Measurements from ENCODE around the gene RIF1.

The RIF1 gene

GRCh38 chr2:151525821-151526373 lies 116.2 kb downstream of the RIF1 start:
- Histone ChIP-seq H3F3A (ENCODE audit: insufficient read depth, low read length) (no peaks in the 10 kb centered on the region), H3K36me3 (ENCODE audit: insufficient read depth, low read length) (no peaks in the 10 kb centered on the region), H2AFZ (ENCODE audit: low read length) (no peak overlapping the region), H3K4me2 (ENCODE audit: low read length) (no peak overlapping the region; the same call in 1 of the 2 replicates), H3K9ac (ENCODE audit: low read length) (no peak overlapping the region), H3K27ac (ENCODE audit: low read depth, low read length, poor library complexity, severe bottlenecking) (no peak overlapping the region), H3K9me3 (ENCODE audit: low read length) (no peaks in the 10 kb centered on the region), H4K20me1 (ENCODE audit: insufficient read depth, low read length) (no peaks in the 10 kb centered on the region), H3K4me3 (ENCODE audit: low read depth, low read length, poor library complexity, severe bottlenecking) (no peak overlapping the region), H3K27me3 (ENCODE audit: insufficient read depth, low read length) (no peaks in the 10 kb centered on the region), H3K9me2 (ENCODE audit: low read depth, low read length) (no peaks in the 10 kb centered on the region), H3K79me2 (ENCODE audit: insufficient read depth, low read length) (no peaks in the 10 kb centered on the region), H3K4me1 (ENCODE audit: insufficient read depth, low read length, severe bottlenecking) (no peaks in the 10 kb centered on the region)
- TF ChIP-seq, protein P1, sequence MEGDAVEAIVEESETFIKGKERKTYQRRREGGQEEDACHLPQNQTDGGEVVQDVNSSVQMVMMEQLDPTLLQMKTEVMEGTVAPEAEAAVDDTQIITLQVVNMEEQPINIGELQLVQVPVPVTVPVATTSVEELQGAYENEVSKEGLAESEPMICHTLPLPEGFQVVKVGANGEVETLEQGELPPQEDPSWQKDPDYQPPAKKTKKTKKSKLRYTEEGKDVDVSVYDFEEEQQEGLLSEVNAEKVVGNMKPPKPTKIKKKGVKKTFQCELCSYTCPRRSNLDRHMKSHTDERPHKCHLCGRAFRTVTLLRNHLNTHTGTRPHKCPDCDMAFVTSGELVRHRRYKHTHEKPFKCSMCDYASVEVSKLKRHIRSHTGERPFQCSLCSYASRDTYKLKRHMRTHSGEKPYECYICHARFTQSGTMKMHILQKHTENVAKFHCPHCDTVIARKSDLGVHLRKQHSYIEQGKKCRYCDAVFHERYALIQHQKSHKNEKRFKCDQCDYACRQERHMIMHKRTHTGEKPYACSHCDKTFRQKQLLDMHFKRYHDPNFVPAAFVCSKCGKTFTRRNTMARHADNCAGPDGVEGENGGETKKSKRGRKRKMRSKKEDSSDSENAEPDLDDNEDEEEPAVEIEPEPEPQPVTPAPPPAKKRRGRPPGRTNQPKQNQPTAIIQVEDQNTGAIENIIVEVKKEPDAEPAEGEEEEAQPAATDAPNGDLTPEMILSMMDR (IDR thresholded peaks at IDR 0.05; ENCODE audit: low read length), result no peak
- no peak for TF ChIP-seq EZH2 (IDR thresholded peaks at IDR 0.05; ENCODE audit: borderline replicate concordance, low read length)

DNA sequence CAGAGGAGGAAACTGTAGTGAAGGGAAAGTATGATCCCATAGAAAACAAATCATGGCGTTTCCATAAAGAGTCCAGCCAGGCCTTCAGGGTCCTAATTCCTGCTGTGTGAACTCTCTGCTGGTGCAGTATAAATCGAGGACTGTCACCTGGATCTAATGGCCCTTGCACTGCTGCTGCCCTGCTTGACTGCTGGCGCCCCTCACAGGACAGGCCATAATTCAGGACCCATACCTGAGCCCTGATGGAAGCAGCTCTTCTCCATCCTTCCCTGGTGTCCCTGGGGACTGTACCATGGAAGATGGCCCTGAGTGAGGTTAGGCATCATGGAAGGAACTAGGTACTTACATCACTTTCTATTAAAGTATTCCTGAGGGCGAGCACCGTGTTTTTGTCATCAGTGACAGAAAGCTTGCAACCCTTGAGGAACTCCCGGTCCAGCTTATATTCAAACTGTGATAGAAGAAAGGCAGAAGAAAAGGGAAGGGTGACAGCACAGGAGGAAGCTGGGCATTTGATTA lies 116.9 kb downstream of the RIF1 start:
- no peaks in the 10 kb centered on the region for H3K9me2 ChIP-seq (ENCODE audit: low read depth, low read length)
- no peak overlapping the region for H3K9ac ChIP-seq (ENCODE audit: low read length)
- TF ChIP-seq, protein P1 (IDR thresholded peaks at IDR 0.05; ENCODE audit: low read length), result no peak
- TF ChIP-seq EZH2 (IDR thresholded peaks at IDR 0.05; ENCODE audit: borderline replicate concordance, low read length), result no peak

More for the DNA sequence above, 116.9 kb downstream of the RIF1 start:
- no peak overlapping the region for H3K4me2 ChIP-seq (ENCODE audit: low read length)
- H2AFZ ChIP-seq (ENCODE audit: low read length), result no peak overlapping the region
- H3K36me3 ChIP-seq (ENCODE audit: insufficient read depth, low read length), result no peaks in the 10 kb centered on the region
- no peaks in the 10 kb centered on the region for H3K9me3 ChIP-seq (ENCODE audit: low read length)
- H3K79me2 ChIP-seq (ENCODE audit: insufficient read depth, low read length), result no peaks in the 10 kb centered on the region
- H3F3A ChIP-seq (ENCODE audit: insufficient read depth, low read length), result no peaks in the 10 kb centered on the region
- H4K20me1 ChIP-seq (ENCODE audit: insufficient read depth, low read length), result no peaks in the 10 kb centered on the region
- no peaks in the 10 kb centered on the region for H3K27me3 ChIP-seq (ENCODE audit: insufficient read depth, low read length)
- H3K27ac ChIP-seq (ENCODE audit: low read depth, low read length, poor library complexity, severe bottlenecking), result no peak overlapping the region
- no peak overlapping the region for H3K4me3 ChIP-seq (ENCODE audit: low read depth, low read length, poor library complexity, severe bottlenecking)
- H3K4me1 ChIP-seq (ENCODE audit: insufficient read depth, low read length, severe bottlenecking), result no peaks in the 10 kb centered on the region

Data from OCI-LY1 (cell line).